Kidney (tissue), 14 donors: Measurements from ENCODE around the gene CATSPER1. TPM values are rescaled to one million over a fixed set of nuclear protein-coding genes. Genes with fewer than 3 reads are reported as not detected.

Experiments
- DNase-seq, 5 donors: peaks; one replicate each; pipeline ENCODE4 v3.0.0-alpha.2; 2013 to 2020
- FAIRE-seq: peaks from 2 replicates; lab custom pipeline; 2012; peaks lifted over from hg19 to GRCh38; lab: Jason Lieb, UNC
- H3K27ac ChIP-seq, 2 donors: one replicate each; pipeline ENCODE4 v1.7.0; 2013; ENCODE audit warnings: low read depth in 2 of 2, low read length in 2 of 2, inconsistent platforms in 1 of 2
- H3K27me3 ChIP-seq: one replicate; pipeline ENCODE4 v1.7.1; 2013; ENCODE audit warnings: low read length, inconsistent platforms; ENCODE audit not compliant: control insufficient read depth, insufficient read depth
- H3K36me3 ChIP-seq, 3 donors: one replicate each; pipeline versions ENCODE4 v1.7.0 to v1.7.1; 2013; ENCODE audit warnings: low read length in 3 of 3, control low read depth in 1 of 3, inconsistent platforms in 1 of 3; ENCODE audit not compliant: insufficient read depth in 3 of 3, control insufficient read depth in 2 of 3
- H3K4me1 ChIP-seq, 3 donors: one replicate each; pipeline versions ENCODE4 v1.7.0 to v1.7.1; 2013; ENCODE audit warnings: low read length in 3 of 3, inconsistent platforms in 1 of 3, low read depth in 1 of 3; ENCODE audit not compliant: control insufficient read depth in 2 of 3, insufficient read depth in 2 of 3
- H3K4me3 ChIP-seq, 3 donors: one replicate each; pipeline versions ENCODE4 v1.7.0 to v1.8.1; 2013; ENCODE audit warnings: low read length in 3 of 3, control low read depth in 1 of 3, inconsistent platforms in 1 of 3
- H3K9ac ChIP-seq, 3 donors: one replicate each; pipeline versions ENCODE4 v1.7.0 to v1.7.1; 2013; ENCODE audit warnings: low read length in 3 of 3, control low read depth in 1 of 3, inconsistent platforms in 1 of 3
- H3K9me3 ChIP-seq, 3 donors: one replicate each; pipeline versions ENCODE4 v1.7.0 to v1.7.1; 2013; ENCODE audit warnings: low read length in 3 of 3, control low read depth in 1 of 3, inconsistent platforms in 1 of 3; ENCODE audit not compliant: control insufficient read depth in 2 of 3, insufficient read depth in 1 of 3
- CTCF ChIP-seq: IDR thresholded peaks from 3 replicates; pipeline ENCODE4 v1.5.1; 2012; ENCODE audit warnings: mild to moderate bottlenecking, moderate library complexity, borderline replicate concordance; ENCODE audit not compliant: insufficient read depth; ENCODE audit errors: extremely low read depth
- intact Hi-C: fragments of 100-400 bp; cut with DNase I; formaldehyde crosslinking; loops from one replicate; pipeline ENCODE4 v1.11.1; 2022
- polyA plus RNA-seq: library from polyadenylated mRNA; stranded (reverse); fragments of 350-450 nt; fragmentation: Illumina TruSeq; extraction: RNeasy Lipid Tissue Mini Kit (QIAGEN cat#74804); gene quantifications from one replicate; pipeline ENCODE4 v1.2.3, GENCODE V29; 2014; ENCODE audit warnings: low read depth, low replicate concordance; ENCODE audit not compliant: insufficient read depth
- total RNA-seq: library from RNA; stranded (reverse); fragmentation: NEBNext Ultra II Directional; extraction: Animal tissue kit (Norgen Biotek cat#: 25700); gene quantifications from one replicate; pipeline ENCODE4 v1.2.1, GENCODE V29; 2021
- donor health status: control.
- donor health status: control.
- donor health status: control.
- donor health status: control.
- donor health status: control.
- donor health status: DM: yes; HTN: yes; CAD: no.
- donor health status: Normal renal cell carcinoma (clear cell type).

Gene CATSPER1
- total and polyA plus RNA-seq, 2 donors from 2014 or later = 0.76 TPM; not detected in 1

- H3K9ac ChIP-seq = no peak overlapping the region
- no peak overlapping the region for H3K27ac ChIP-seq
- no peak for TF ChIP-seq CTCF
- no peaks in the 10 kb centered on the region for H3K4me1 ChIP-seq
- H3K27me3 ChIP-seq = no peaks in the 10 kb centered on the region
- H3K36me3 ChIP-seq = peaks cover 0 to 8% (median 0%) of the 10 kb centered on the region in 3 donors
- H3K4me3 ChIP-seq = no peak overlapping the region
- DNase-seq (peak in 1 of 5 donors; percentile 33), FAIRE-seq (no peak)
- intact Hi-C loops = loop anchor here (10.0 kb wide), 1 partner anchor 99 kb away; the partner anchor contains the start of gene FIBP
- no peaks in the 10 kb centered on the region for H3K9me3 ChIP-seq
Observed at GRCh38 chr11:65983589-65983987, 42.7 kb downstream of the CATSPER1 start.

- no peak for FAIRE-seq
- H3K27ac ChIP-seq = no peak overlapping the region
- no peak for TF ChIP-seq CTCF
Observed at GRCh38 chr11:65982824-65983588, 43.3 kb downstream of the CATSPER1 start.

GRCh38 chr11:65981972-65982823 lies 44.1 kb downstream of the CATSPER1 start:
- TF ChIP-seq CTCF = no peak
- Histone ChIP-seq H3K9me3 (no peaks in the 10 kb centered on the region), H3K27ac (no peak overlapping the region), H3K9ac (no peak overlapping the region), H3K4me3 (no peak overlapping the region), H3K36me3 (peaks cover 0 to 16% (median 0%) of the 10 kb centered on the region in 3 donors), H3K27me3 (no peaks in the 10 kb centered on the region), H3K4me1 (no peaks in the 10 kb centered on the region)
- DNase-seq (peak in 1 of 5 donors; percentile 59), FAIRE-seq (no peak)
- intact Hi-C loops = loop anchor here (10.0 kb wide), 1 partner anchor 97 kb away; the partner anchor contains the start of gene FIBP

More at GRCh38 chr11:65982824-65983588, 43.3 kb downstream of the CATSPER1 start:
- H3K4me3 ChIP-seq = no peak overlapping the region
- no peaks in the 10 kb centered on the region for H3K27me3 ChIP-seq
- H3K9me3 ChIP-seq = no peaks in the 10 kb centered on the region
- peak in 1 of 5 donors; percentile 37 for DNase-seq
- peaks cover 0 to 8% (median 0%) of the 10 kb centered on the region in 3 donors for H3K36me3 ChIP-seq
- H3K4me1 ChIP-seq = no peaks in the 10 kb centered on the region
- H3K9ac ChIP-seq = no peak overlapping the region
- intact Hi-C loops = loop anchor here (10.0 kb wide), 1 partner anchor 98 kb away; the partner anchor contains the start of gene FIBP
